ENCODE measurements around the gene PIK3AP1.

GRCh38 chr10:96720422-96721206 lies at the start of gene PIK3AP1:
- TF ChIP-seq, protein P1, sequence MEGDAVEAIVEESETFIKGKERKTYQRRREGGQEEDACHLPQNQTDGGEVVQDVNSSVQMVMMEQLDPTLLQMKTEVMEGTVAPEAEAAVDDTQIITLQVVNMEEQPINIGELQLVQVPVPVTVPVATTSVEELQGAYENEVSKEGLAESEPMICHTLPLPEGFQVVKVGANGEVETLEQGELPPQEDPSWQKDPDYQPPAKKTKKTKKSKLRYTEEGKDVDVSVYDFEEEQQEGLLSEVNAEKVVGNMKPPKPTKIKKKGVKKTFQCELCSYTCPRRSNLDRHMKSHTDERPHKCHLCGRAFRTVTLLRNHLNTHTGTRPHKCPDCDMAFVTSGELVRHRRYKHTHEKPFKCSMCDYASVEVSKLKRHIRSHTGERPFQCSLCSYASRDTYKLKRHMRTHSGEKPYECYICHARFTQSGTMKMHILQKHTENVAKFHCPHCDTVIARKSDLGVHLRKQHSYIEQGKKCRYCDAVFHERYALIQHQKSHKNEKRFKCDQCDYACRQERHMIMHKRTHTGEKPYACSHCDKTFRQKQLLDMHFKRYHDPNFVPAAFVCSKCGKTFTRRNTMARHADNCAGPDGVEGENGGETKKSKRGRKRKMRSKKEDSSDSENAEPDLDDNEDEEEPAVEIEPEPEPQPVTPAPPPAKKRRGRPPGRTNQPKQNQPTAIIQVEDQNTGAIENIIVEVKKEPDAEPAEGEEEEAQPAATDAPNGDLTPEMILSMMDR (IDR thresholded peaks at IDR 0.05), result no peak
- TF ChIP-seq EP300 (IDR thresholded peaks at IDR 0.05) (no peak), POLR2A (IDR thresholded peaks at IDR 0.05) (peak; percentile 22)

All from gastroesophageal sphincter (tissue), 3 donors.